CD4-positive, alpha-beta T cell treated with Interleukin-4 for 4 hours (primary cell): ENCODE results near the gene CCDC3.
A peak's percentile ranks its signal among the peaks of the same experiment; 100 is the strongest.

Experiments used
- DNase-seq: peaks from one replicate; pipeline ENCODE4 v3.0.0-alpha.2; 2020

CCDC3 gene

GRCh38 chr10:12919574-12919973 lies 81.9 kb downstream of the CCDC3 start:
- no peak for DNase-seq

- DNase-seq, result no peak
Measured at GRCh38 chr10:12916587-12916986, 84.9 kb downstream of the CCDC3 start.

DNA sequence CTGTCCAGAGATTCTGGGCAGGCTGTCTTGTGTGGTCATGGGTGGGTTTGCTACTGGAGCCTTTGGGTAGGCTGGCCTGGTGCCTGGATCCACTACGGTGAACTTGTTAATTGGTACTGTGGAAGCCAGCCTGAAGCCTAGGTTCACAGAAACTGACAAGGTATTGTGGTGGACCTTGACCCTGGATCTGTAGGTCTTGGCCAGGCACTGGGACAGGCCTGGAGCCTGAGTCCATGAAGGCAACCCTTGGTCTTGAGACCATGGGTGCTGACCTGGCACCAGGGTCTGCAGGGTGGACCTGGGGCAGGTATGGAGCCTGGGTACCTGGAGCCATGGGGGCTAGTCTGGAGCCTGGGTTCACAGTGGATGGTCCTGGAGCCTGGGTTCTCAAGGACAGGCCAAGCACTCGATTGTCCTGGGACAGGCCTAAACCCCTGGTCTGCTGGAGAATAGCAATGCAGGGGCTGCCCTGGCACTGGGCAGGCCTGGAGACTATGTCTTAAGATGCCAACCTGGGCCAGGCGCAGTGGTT lies 85.8 kb downstream of the CCDC3 start:
- no peak for DNase-seq

- no peak for DNase-seq
Measured at GRCh38 chr10:12914111-12914510, 87.4 kb downstream of the CCDC3 start.

GRCh38 chr10:12911795-12912194 lies 89.7 kb downstream of the CCDC3 start:
- no peak for DNase-seq

DNA sequence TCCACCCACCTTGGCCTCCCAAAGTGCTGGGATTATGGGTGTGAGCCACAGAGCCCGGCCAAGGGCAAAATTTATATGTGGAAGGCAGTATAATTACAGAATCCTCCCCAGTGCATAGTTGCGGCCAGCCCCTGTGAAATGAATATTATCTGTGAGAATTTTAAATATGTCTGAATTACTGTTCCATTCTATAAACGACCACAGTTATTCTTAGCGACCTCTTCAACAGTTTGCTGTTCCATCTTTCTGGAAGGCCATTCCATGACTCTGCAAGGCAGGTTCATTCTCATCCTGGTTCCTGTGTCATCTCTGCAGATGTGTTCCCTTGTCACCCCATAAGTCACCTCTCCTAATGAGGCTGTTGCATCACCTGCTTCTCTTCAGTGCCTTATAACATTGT lies 90.7 kb downstream of the CCDC3 start:
- DNase-seq, result no peak

DNA sequence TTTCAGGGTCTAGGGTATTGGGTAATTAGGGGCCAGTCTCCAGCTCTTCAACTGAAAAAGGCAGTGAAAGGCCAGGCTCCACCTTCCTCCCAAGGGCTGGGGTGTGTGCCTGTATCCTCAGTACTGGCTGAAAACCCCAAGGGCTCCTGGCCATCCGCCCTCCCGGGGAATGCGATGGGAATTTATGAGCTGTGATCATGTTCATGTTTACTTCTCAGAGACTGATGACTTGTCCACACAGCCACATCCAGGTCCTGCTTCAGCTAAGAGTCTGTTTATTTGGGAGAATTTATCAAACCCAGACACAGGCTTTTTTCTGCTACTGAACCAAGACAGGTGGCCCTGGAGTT lies 91.7 kb downstream of the CCDC3 start:
- DNase-seq, result no peak

GRCh38 chr10:12909182-12909835 lies 92.2 kb downstream of the CCDC3 start:
- no peak for DNase-seq

- no peak for DNase-seq
Measured at GRCh38 chr10:12908773-12909172, 92.7 kb downstream of the CCDC3 start.

DNA sequence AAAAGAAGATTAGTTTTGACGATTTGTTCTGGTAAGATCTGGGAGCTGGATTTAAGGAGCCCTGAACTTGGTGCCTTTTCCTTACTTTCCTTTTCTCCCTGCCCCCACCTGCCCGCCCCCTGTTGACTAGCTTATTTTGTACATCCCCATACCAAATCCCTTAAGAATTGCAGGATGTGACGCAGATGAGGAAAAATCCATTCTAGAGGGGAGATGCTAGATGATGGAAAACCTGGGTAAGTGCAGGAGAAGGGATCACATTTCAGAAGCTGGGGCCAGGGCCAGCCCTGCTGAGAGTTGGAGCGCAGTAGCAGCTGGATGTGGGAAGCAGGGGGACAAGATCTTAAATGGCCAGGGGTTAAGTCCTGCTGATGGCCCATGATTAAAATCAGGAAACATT lies 93.9 kb downstream of the CCDC3 start:
- no peak for DNase-seq

DNA sequence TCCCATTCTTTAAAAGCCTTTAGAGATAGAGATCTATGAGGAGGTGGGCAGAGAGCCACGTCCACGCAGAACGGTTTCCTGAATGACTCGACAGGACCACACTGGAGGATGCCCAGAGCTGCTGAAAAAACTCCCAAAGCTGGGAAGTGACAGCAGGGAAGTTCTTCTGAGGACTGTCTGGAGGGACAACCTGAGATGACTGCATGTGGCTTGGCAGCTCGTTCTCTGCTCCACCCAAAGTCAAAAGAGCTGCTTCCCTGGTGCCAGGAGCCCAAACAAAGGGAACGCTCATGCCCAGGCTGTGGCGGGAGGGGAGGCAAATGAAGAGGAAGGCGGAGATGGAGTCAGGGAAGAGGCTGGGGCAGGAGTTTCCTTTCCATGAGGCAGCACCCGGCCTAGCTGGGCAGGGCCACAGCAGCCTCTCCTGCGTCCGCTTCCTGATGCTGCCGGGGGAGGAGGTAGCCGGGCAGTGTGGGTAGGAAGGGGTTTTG lies 95.4 kb downstream of the CCDC3 start:
- DNase-seq, result no peak

GRCh38 chr10:12905067-12905466 lies 96.4 kb downstream of the CCDC3 start:
- no peak for DNase-seq

DNA sequence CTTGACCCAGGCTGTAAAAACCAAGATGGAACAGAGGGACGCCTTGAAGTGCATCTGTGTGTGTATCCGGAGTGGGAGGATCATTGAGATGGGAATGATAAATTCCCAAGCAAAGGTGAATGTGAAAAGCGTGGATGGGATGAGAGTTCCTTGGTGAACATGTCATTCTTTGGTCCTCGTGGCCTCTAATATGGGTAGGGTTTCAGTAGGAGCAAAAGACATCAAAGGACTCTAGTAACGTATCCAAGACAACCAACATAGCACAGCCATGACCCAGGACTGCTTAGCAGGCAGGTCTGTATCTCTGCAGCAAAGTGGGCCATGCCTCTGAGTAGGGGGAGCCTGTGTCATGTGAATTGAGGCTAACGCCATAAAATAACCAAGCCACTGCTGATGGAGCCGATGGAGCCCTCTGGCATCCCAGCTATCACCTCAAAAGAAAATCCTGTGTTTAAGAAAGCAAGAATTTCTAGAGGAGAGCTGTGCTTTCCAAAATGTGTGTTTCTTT lies 98.6 kb downstream of the CCDC3 start:
- DNase-seq, result no peak

DNA sequence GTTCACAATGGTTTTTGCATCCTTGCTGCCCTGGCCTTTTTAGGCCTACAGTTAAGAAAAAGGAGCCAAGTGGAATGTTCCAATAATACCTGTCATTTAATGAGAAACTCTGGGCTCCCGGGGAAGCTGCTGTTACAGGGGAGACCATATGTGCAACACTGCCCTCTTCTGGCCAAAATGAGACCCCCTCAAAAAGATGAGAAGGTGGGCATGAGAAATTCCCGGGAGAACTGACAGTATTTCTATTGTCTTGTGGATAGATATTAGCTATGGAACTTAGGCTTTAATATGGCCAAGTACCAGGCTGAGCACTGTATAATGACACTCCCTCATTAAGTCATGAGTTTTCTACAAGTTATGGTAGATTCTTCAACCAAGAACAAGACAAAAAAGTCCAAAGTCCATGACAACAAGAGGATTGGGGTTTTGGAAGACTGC lies 99.4 kb downstream of the CCDC3 start:
- DNase-seq, result peak; percentile 32

DNA sequence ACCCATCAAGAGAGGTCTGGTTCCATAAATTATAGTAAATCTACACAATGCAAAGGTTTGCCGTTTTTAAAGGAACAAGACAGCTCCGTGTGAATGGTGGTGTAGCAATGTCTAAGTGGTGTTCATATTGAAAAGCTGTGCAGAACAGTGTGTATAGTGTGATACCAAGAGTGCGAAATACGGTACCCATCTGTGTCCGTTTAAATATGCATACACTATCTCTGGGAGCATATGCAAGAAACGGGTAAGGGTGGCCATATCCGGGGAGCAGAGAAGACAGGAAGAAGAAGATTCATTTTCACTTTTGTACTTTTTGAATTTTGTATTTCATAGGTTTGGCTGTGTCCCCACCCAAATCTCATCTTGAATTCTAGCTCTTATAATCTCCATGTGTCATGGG lies 102.0 kb downstream of the CCDC3 start:
- DNase-seq, result no peak

- no peak for DNase-seq
Measured at GRCh38 chr10:12898271-12898670, 103.2 kb downstream of the CCDC3 start.

- no peak for DNase-seq
Measured at GRCh38 chr10:12897278-12897677, 104.2 kb downstream of the CCDC3 start.

GRCh38 chr10:12896251-12896650 lies 105.3 kb downstream of the CCDC3 start:
- no peak for DNase-seq

DNA sequence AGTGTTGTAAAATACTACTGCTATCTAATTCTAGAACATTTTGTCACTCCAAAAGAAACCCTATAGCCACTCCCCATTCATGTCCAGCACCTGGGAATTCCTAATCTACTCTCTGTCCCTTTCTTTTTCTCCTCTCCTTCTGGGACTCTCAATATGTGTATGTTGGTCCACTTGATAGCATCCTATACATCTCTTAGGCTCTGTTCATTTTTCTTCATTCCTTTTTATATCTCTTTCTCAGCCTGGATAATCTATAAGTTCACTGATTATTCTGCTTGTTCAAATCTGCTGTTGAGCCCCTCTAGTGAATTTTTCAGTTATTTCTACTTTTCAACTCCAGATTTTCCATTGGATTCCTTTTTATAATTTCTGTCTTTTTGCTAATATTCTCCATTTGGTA lies 108.6 kb downstream of the CCDC3 start:
- DNase-seq, result no peak

DNA sequence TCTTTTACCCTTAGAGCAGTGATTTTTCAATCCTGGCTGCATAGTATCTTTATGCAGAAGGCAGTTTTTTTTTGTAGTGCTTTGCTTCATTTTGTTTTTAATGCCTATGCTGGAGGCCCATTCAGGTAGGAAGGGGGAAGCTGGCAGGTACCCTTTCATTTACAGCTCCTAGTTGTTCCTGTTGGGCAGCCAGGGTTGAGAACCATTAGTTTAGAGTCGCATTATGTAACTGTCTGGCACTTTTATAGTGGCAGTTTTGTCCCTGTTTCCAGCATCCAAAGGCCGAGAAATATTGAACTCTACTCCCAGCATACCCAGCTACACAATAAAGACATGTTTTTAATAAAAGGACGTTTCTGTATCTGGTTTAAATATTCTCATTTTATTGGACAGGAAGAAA lies 110.6 kb downstream of the CCDC3 start:
- no peak for DNase-seq

GRCh38 chr10:12888470-12888869 lies 113.0 kb downstream of the CCDC3 start:
- DNase-seq, result no peak

- DNase-seq, result no peak
Measured at GRCh38 chr10:12887780-12888179, 113.7 kb downstream of the CCDC3 start.

GRCh38 chr10:12884851-12885250 lies 116.7 kb downstream of the CCDC3 start:
- no peak for DNase-seq

GRCh38 chr10:12880423-12880822 lies 121.1 kb downstream of the CCDC3 start:
- no peak for DNase-seq

DNA sequence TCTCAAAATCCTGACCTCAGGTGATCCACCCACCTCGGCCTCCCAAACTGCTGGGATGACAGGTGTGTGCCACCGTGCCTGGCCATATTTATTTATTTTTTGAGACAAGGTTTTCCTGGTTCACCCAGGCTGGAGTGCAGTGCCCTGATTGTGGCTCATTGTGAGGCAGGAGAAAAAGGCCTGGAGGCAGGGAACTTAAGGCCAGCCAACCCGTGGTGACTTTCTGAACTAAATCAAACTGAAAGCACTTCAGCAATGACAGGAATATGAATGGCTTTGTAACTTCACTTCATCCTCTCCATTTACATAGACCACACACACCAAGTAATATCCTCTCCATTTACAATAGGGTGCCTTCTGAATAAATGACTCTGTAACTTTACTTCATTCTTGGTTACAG lies 124.4 kb downstream of the CCDC3 start:
- DNase-seq, result no peak
